Endothelial cell of umbilical vein (primary cell): ENCODE results near the gene HMMR.

Experiments
- EZH2 ChIP-seq: IDR thresholded peaks from 2 replicates; pipeline ENCODE4 v1.6.1; 2012; ENCODE audit warnings: borderline replicate concordance, low read depth, mild to moderate bottlenecking, moderate library complexity, low read length, inconsistent platforms; ENCODE audit not compliant: severe bottlenecking
- FOS ChIP-seq: IDR thresholded peaks from 2 replicates; pipeline ENCODE4 v1.6.1; 2011; ENCODE audit warnings: mild to moderate bottlenecking, low read length, moderate library complexity, borderline replicate concordance; ENCODE audit not compliant: insufficient read depth
- GATA2 ChIP-seq: IDR thresholded peaks from 2 replicates; pipeline ENCODE4 v1.7.0; 2011; ENCODE audit warnings: low read depth, mild to moderate bottlenecking, moderate library complexity, mixed read lengths, low read length; ENCODE audit not compliant: insufficient read length, insufficient read depth
- MYC ChIP-seq: IDR thresholded peaks from one replicate; pipeline ENCODE4 v1.6.1; 2011; ENCODE audit warnings: mild to moderate bottlenecking, low read depth, low read length
- POLR2A ChIP-seq: IDR thresholded peaks from 2 replicates; pipeline ENCODE4 v1.6.1; 2012; ENCODE audit warnings: low read depth, mild to moderate bottlenecking, control low read depth, low read length
- POLR2AphosphoS5 ChIP-seq: IDR thresholded peaks from 2 replicates; pipeline ENCODE4 v1.6.1; 2012; ENCODE audit warnings: low read depth, mild to moderate bottlenecking, control low read depth, low read length, moderate library complexity; ENCODE audit not compliant: insufficient read depth
- TF ChIP-seq, protein P1 (sequence below), 2 donors: IDR thresholded peaks; 1 replicate in 1 of 2; 2 replicates in 1 of 2; pipeline ENCODE4 v1.5.1; 2011; ENCODE audit warnings: low read length in 2 of 2, mild to moderate bottlenecking in 2 of 2, moderate library complexity in 2 of 2, control low read depth in 1 of 2, inconsistent platforms in 1 of 2, low read depth in 1 of 2; ENCODE audit not compliant: insufficient read depth in 1 of 2; ENCODE audit errors: extremely low read depth in 1 of 2
- TF ChIP-seq, protein P2 (sequence below): IDR thresholded peaks from 2 replicates; pipeline ENCODE4 v1.6.1; 2011; ENCODE audit not compliant: insufficient read depth, insufficient read length

DNA sequence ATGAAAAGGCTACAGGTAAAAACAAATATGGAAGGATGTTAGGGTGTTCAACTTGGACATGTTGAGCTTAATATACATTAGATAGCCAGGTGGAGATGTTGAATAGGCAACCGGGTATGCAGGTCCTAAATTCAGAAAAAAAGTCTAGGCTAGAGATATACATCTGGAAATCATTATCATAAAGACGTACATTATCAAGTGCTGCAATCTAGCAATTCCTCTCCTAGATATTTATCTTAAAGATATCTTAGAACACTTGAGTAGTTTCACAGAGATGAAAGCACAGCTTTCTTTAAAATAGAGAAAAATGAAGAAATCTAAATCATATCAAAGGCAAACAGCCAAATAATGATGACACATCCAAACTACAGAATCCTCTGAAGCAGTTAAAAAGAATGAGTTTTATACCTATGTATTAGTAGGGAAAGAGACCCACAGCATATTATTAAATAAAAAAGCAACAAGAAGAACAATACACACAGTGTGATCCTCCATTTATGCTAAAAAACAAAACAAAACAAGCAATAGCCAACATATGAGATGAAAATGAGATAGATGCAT, 4.3 kb upstream of the HMMR start:
- TF ChIP-seq, protein P1, sequence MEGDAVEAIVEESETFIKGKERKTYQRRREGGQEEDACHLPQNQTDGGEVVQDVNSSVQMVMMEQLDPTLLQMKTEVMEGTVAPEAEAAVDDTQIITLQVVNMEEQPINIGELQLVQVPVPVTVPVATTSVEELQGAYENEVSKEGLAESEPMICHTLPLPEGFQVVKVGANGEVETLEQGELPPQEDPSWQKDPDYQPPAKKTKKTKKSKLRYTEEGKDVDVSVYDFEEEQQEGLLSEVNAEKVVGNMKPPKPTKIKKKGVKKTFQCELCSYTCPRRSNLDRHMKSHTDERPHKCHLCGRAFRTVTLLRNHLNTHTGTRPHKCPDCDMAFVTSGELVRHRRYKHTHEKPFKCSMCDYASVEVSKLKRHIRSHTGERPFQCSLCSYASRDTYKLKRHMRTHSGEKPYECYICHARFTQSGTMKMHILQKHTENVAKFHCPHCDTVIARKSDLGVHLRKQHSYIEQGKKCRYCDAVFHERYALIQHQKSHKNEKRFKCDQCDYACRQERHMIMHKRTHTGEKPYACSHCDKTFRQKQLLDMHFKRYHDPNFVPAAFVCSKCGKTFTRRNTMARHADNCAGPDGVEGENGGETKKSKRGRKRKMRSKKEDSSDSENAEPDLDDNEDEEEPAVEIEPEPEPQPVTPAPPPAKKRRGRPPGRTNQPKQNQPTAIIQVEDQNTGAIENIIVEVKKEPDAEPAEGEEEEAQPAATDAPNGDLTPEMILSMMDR (IDR thresholded peaks at IDR 0.05; ENCODE audit: extremely low read depth in 1 of 2, insufficient read depth in 1 of 2, low read depth in 1 of 2, low read length in 2 of 2), result no peak
- no peak for TF ChIP-seq POLR2A
- TF ChIP-seq POLR2AphosphoS5, result no peak
- no peak for TF ChIP-seq EZH2
- TF ChIP-seq FOS, result no peak
- TF ChIP-seq MYC, result no peak
- TF ChIP-seq GATA2, result no peak
- TF ChIP-seq, protein P2, sequence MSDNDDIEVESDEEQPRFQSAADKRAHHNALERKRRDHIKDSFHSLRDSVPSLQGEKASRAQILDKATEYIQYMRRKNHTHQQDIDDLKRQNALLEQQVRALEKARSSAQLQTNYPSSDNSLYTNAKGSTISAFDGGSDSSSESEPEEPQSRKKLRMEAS, result no peak
